Tibial nerve (tissue), 4 donors: ENCODE measurements around the gene TCF7. TPM values are rescaled to one million over a fixed set of nuclear protein-coding genes. Genes with fewer than 3 reads are reported as not detected.

Source experiments
- DNase-seq, 2 donors: peaks; one replicate each; pipeline ENCODE4 v3.0.0-alpha.2; 2019; ENCODE audit warnings: low spot score in 2 of 2
- H3K27ac ChIP-seq, 4 donors: fragments of 200-600 bp; sonication (generic) in 3 of 4; one replicate each; pipeline ENCODE4 v1.5.1; 2017 to 2019; ENCODE audit warnings: mild to moderate bottlenecking in 1 of 4
- H3K27me3 ChIP-seq, 2 donors: fragments of 200-600 bp; sonication (generic) in 1 of 2; one replicate each; pipeline versions ENCODE4 v1.5.1 to v1.6.0; 2017 to 2019
- H3K36me3 ChIP-seq, 3 donors: fragments of 200-600 bp; sonication (generic); one replicate each; pipeline ENCODE4 v1.5.1; 2018 to 2019
- H3K4me1 ChIP-seq, 4 donors: fragments of 200-600 bp; sonication (generic) in 3 of 4; one replicate each; pipeline ENCODE4 v1.5.1; 2017 to 2019
- H3K4me3 ChIP-seq, 4 donors: fragments of 200-600 bp; sonication (generic) in 3 of 4; one replicate each; pipeline ENCODE4 v1.5.1; 2017 to 2019; ENCODE audit warnings: mild to moderate bottlenecking in 1 of 4, moderate library complexity in 1 of 4
- H3K9me3 ChIP-seq, 4 donors: fragments of 200-600 bp; sonication (generic) in 3 of 4; one replicate each; pipeline ENCODE4 v1.5.1; 2017 to 2019
- CTCF ChIP-seq, 5 experiments: fragments of 200-600 bp in 3 of 5; fragments of 450-650 bp in 2 of 5; sonication (generic) in 3 of 5; IDR thresholded peaks; one replicate each; pipeline ENCODE4 v1.5.1; 2016 to 2019; ENCODE audit warnings: antibody characterized with exemption in 5 of 5, mild to moderate bottlenecking in 3 of 5, moderate library complexity in 2 of 5
- EP300 ChIP-seq, 2 donors: sonication (generic); formaldehyde crosslinking; IDR thresholded peaks; one replicate each; pipeline ENCODE4 v1.6.1; 2017; ENCODE audit warnings: antibody characterized with exemption in 2 of 2, mild to moderate bottlenecking in 1 of 2
- POLR2A ChIP-seq, 2 donors: fragments of 450-650 bp; IDR thresholded peaks; one replicate each; pipeline ENCODE4 v1.6.1; 2017; ENCODE audit warnings: antibody characterized with exemption in 2 of 2, mild to moderate bottlenecking in 2 of 2, moderate library complexity in 2 of 2
- WGBS, 2 donors: methylation state at CpG; one replicate each; pipeline ENCODE4 v1.1.5; 2018; 5-methylcytosine and 5-hydroxymethylcytosine counted together
- total RNA-seq, 4 donors: library from RNA; depleted of rRNA; stranded (reverse); fragments of >200 nt; gene quantifications; one replicate each; pipeline ENCODE4 v1.1.0, GENCODE V29; 2016

TCF7 gene
- total RNA-seq, 4 donors from 2014 or later: 2.5 to 13.2 (median 6.6) TPM

GRCh38 chr5:134111741-134112647 is 2.5 kb upstream of the TCF7 start:
- Histone ChIP-seq H3K4me3 (no peak overlapping the region), H3K27ac (no peak overlapping the region), H3K4me1 (peaks cover 0 to 34% (median 12%) of the 10 kb centered on the region in 4 donors), H3K36me3 (no peaks in the 10 kb centered on the region), H3K9me3 (no peaks in the 10 kb centered on the region), H3K27me3 (peaks cover 0 to 5% of the 10 kb centered on the region in 2 donors)
- DNase-seq: no peak
- WGBS, 2 donors: 90% methylated on average over 6 of the region's 6 CpGs
- TF ChIP-seq CTCF (IDR thresholded peaks at IDR 0.05) (no peak), EP300 (IDR thresholded peaks at IDR 0.05) (no peak), POLR2A (IDR thresholded peaks at IDR 0.05) (no peak)

- no peaks in the 10 kb centered on the region for H3K9me3 ChIP-seq
- peaks cover 0 to 34% (median 12%) of the 10 kb centered on the region in 4 donors for H3K4me1 ChIP-seq
- DNase-seq: no peak
- H3K27ac ChIP-seq: no peak overlapping the region
- peaks cover 0 to 5% of the 10 kb centered on the region in 2 donors for H3K27me3 ChIP-seq
- no peak overlapping the region for H3K4me3 ChIP-seq
- WGBS, 2 donors: 54 to 61% methylated on average over 8 to 14 of the region's 18 CpGs
- H3K36me3 ChIP-seq: no peaks in the 10 kb centered on the region
- no peak for TF ChIP-seq CTCF (IDR thresholded peaks at IDR 0.05)
- TF ChIP-seq POLR2A (IDR thresholded peaks at IDR 0.05): no peak
- no peak for TF ChIP-seq EP300 (IDR thresholded peaks at IDR 0.05)
Observed at GRCh38 chr5:134112726-134113362, 1.6 kb upstream of the TCF7 start.

GRCh38 chr5:134113363-134113889 is 1.1 kb upstream of the TCF7 start:
- Histone ChIP-seq H3K27ac (peak overlapping the region in 1 of 4 donors; percentile 53), H3K9me3 (no peaks in the 10 kb centered on the region), H3K4me3 (peak overlapping the region in 2 of 4 donors; percentile 61 to 64), H3K36me3 (no peaks in the 10 kb centered on the region), H3K27me3 (peaks cover 0 to 5% of the 10 kb centered on the region in 2 donors), H3K4me1 (peaks cover 0 to 34% (median 12%) of the 10 kb centered on the region in 4 donors)
- DNase-seq: no peak
- no peak for TF ChIP-seq CTCF (IDR thresholded peaks at IDR 0.05)
- TF ChIP-seq EP300 (IDR thresholded peaks at IDR 0.05): no peak
- no peak for TF ChIP-seq POLR2A (IDR thresholded peaks at IDR 0.05)
- WGBS, 2 donors: 27 to 44% methylated on average over 30 of the region's 30 CpGs

- no peaks in the 10 kb centered on the region for H3K9me3 ChIP-seq
- 3 to 9% methylated on average over 32 to 80 of the region's 110 CpGs for WGBS, 2 donors
- peaks cover 0 to 4% (median 0%) of the 10 kb centered on the region in 3 donors for H3K36me3 ChIP-seq
- peak overlapping the region in 3 of 4 donors; percentile 64 to 79 (median 79) for H3K27ac ChIP-seq
- peaks cover 0 to 5% of the 10 kb centered on the region in 2 donors for H3K27me3 ChIP-seq
- peaks cover 0 to 37% (median 12%) of the 10 kb centered on the region in 4 donors for H3K4me1 ChIP-seq
- DNase-seq: no peak
- H3K4me3 ChIP-seq: peak overlapping the region; percentile 40 to 61 (median 50)
- TF ChIP-seq EP300 (IDR thresholded peaks at IDR 0.05) (no peak), CTCF (IDR thresholded peaks at IDR 0.05) (no peak), POLR2A (IDR thresholded peaks at IDR 0.05) (no peak)
Observed at GRCh38 chr5:134114886-134115805, 665 bp downstream of the TCF7 start.
